Erythroblast (primary cell): ENCODE results near the gene RGS19.

Source experiments
- GATA1 ChIP-seq: IDR thresholded peaks from 2 replicates; pipeline ENCODE4 v1.6.1; 2011; ENCODE audit warnings: low read depth, mild to moderate bottlenecking, control low read depth, low read length, moderate library complexity
- POLR2A ChIP-seq: IDR thresholded peaks from 2 replicates; pipeline ENCODE4 v1.6.1; 2011; ENCODE audit warnings: mild to moderate bottlenecking, low read length

- TF ChIP-seq POLR2A (no peak), GATA1 (no peak)
These were observed 40.5 kb upstream of the RGS19 start for GRCh38 chr20:64119681-64120341.
